ENCODE results near the gene CNTLN.
"Not testable (repeated sequence)": the region's sequence is repeated elsewhere in the genome, so short reads cannot be mapped to it uniquely, and the experiment has no call there.

Gene CNTLN

GRCh38 chr9:17230646-17231045, 95.8 kb downstream of the CNTLN start:
- Histone ChIP-seq H3K36me3 (peaks cover 7% of the 10 kb centered on the region; the same call in 1 of the 2 replicates), H3K27ac (no peak overlapping the region), H3K27me3 (no peaks in the 10 kb centered on the region), H3K9ac (no peak overlapping the region), H4K20me1 (no peaks in the 10 kb centered on the region), H3K4me3 (no peak overlapping the region), H3K4me1 (no peaks in the 10 kb centered on the region), H3K9me3 (peaks cover 11% of the 10 kb centered on the region; the same call in 1 of the 2 replicates), H3K4me2 (no peak overlapping the region)
- no peak for TF ChIP-seq Cebpa-rat (IDR thresholded peaks at IDR 0.05)

- Histone ChIP-seq H3K36me3 (peaks cover 4% of the 10 kb centered on the region; the same call in 1 of the 2 replicates), H4K20me1 (no peaks in the 10 kb centered on the region), H3K4me2 (no peak overlapping the region), H3K9ac (no peak overlapping the region), H3K27me3 (no peaks in the 10 kb centered on the region), H3K4me1 (no peaks in the 10 kb centered on the region), H3K27ac (no peak overlapping the region), H3K9me3 (no peaks in the 10 kb centered on the region), H3K4me3 (no peak overlapping the region)
- no peak for TF ChIP-seq Cebpa-rat (IDR thresholded peaks at IDR 0.05)
These were observed 101.3 kb downstream of the CNTLN start for GRCh38 chr9:17236147-17236546.

GRCh38 chr9:17246770-17247169, 111.9 kb downstream of the CNTLN start:
- Histone ChIP-seq H3K4me1 (no peaks in the 10 kb centered on the region), H4K20me1 (no peaks in the 10 kb centered on the region), H3K9me3 (peaks cover 37% of the 10 kb centered on the region), H3K4me2 (no peak overlapping the region), H3K36me3 (peaks cover 24% of the 10 kb centered on the region), H3K9ac (no peak overlapping the region), H3K27ac (no peak overlapping the region), H3K4me3 (no peak overlapping the region), H3K27me3 (no peaks in the 10 kb centered on the region)
- TF ChIP-seq Cebpa-rat (IDR thresholded peaks at IDR 0.05), result no peak

- H3K4me3 ChIP-seq, result no peak overlapping the region
- no peak overlapping the region for H3K9ac ChIP-seq
- no peak for TF ChIP-seq Cebpa-rat (IDR thresholded peaks at IDR 0.05)
- H4K20me1 ChIP-seq, result no peaks in the 10 kb centered on the region
- peaks cover 13% of the 10 kb centered on the region for H3K36me3 ChIP-seq
- no peak overlapping the region for H3K4me2 ChIP-seq
- H3K27ac ChIP-seq, result no peak overlapping the region
- peaks cover 42% of the 10 kb centered on the region for H3K9me3 ChIP-seq
- no peaks in the 10 kb centered on the region for H3K4me1 ChIP-seq
- no peaks in the 10 kb centered on the region for H3K27me3 ChIP-seq
These were observed 116.3 kb downstream of the CNTLN start for GRCh38 chr9:17251100-17251499.

GRCh38 chr9:17268531-17269188, 133.8 kb downstream of the CNTLN start:
- H3K9ac ChIP-seq, H3K27ac ChIP-seq, H3K27me3 ChIP-seq, H4K20me1 ChIP-seq, H3K9me3 ChIP-seq, H3K4me3 ChIP-seq, H3K4me2 ChIP-seq, H3K4me1 ChIP-seq, H3K36me3 ChIP-seq: not testable (repeated sequence)

- no peak overlapping the region for H3K27ac ChIP-seq
- H3K9me3 ChIP-seq, result 0 out of 2 replicates have a peak, but pooled peaks cover 5% of the 10 kb centered on the region
- H3K4me1 ChIP-seq, result peaks cover 7% of the 10 kb centered on the region; the same call in 1 of the 2 replicates
- no peak for TF ChIP-seq Cebpa-rat (IDR thresholded peaks at IDR 0.05)
- no peaks in the 10 kb centered on the region for H3K27me3 ChIP-seq
- no peak overlapping the region for H3K9ac ChIP-seq
- H4K20me1 ChIP-seq, result no peaks in the 10 kb centered on the region
- no peak overlapping the region for H3K4me3 ChIP-seq
- H3K4me2 ChIP-seq, result no peak overlapping the region
- no peaks in the 10 kb centered on the region for H3K36me3 ChIP-seq
These were observed 135.0 kb downstream of the CNTLN start for GRCh38 chr9:17269799-17270198.

- no peaks in the 10 kb centered on the region for H3K27me3 ChIP-seq
- H3K4me2 ChIP-seq, result no peak overlapping the region
- no peak for TF ChIP-seq Cebpa-rat (IDR thresholded peaks at IDR 0.05)
- no peak overlapping the region for H3K4me3 ChIP-seq
- H4K20me1 ChIP-seq, result no peaks in the 10 kb centered on the region
- no peak overlapping the region for H3K9ac ChIP-seq
- no peak overlapping the region for H3K27ac ChIP-seq
- 0 out of 2 replicates have a peak, but pooled peaks cover 5% of the 10 kb centered on the region for H3K9me3 ChIP-seq
- peaks cover 7% of the 10 kb centered on the region; the same call in 1 of the 2 replicates for H3K4me1 ChIP-seq
- H3K36me3 ChIP-seq, result no peaks in the 10 kb centered on the region
These were observed 137.7 kb downstream of the CNTLN start for GRCh38 chr9:17272536-17272935.

- Histone ChIP-seq H3K4me1 (no peaks in the 10 kb centered on the region), H4K20me1 (no peaks in the 10 kb centered on the region), H3K9ac (no peak overlapping the region), H3K36me3 (peaks cover 11% of the 10 kb centered on the region; the same call in 1 of the 2 replicates), H3K9me3 (peaks cover 18% of the 10 kb centered on the region), H3K27ac (no peak overlapping the region), H3K4me3 (no peak overlapping the region), H3K27me3 (no peaks in the 10 kb centered on the region), H3K4me2 (no peak overlapping the region)
- no peak for TF ChIP-seq Cebpa-rat (IDR thresholded peaks at IDR 0.05)
These were observed 145.6 kb downstream of the CNTLN start for GRCh38 chr9:17280350-17281012.

GRCh38 chr9:17290673-17291072, 155.8 kb downstream of the CNTLN start:
- Histone ChIP-seq H3K9me3 (peaks cover 24% of the 10 kb centered on the region), H3K36me3 (peaks cover 13% of the 10 kb centered on the region)
- H3K9ac ChIP-seq, H3K27me3 ChIP-seq, H3K27ac ChIP-seq, H4K20me1 ChIP-seq, H3K4me3 ChIP-seq, H3K4me2 ChIP-seq, H3K4me1 ChIP-seq: not testable (repeated sequence)

- no peak for TF ChIP-seq Cebpa-rat (IDR thresholded peaks at IDR 0.05)
These were observed 156.9 kb downstream of the CNTLN start for GRCh38 chr9:17291766-17292165.

More at GRCh38 chr9:17291766-17292165, 156.9 kb downstream of the CNTLN start:
- H3K27me3 ChIP-seq, result no peaks in the 10 kb centered on the region
- H3K4me3 ChIP-seq, result no peak overlapping the region
- H3K36me3 ChIP-seq, result peaks cover 13% of the 10 kb centered on the region
- H3K4me1 ChIP-seq, result no peaks in the 10 kb centered on the region
- H3K9me3 ChIP-seq, result peaks cover 24% of the 10 kb centered on the region
- no peaks in the 10 kb centered on the region for H4K20me1 ChIP-seq
- no peak overlapping the region for H3K27ac ChIP-seq
- no peak overlapping the region for H3K9ac ChIP-seq
- H3K4me2 ChIP-seq, result no peak overlapping the region

Data from BLaER1 (cell line).